CD4-positive, alpha-beta T cell treated with Interleukin-15 for 1 hour (primary cell): ENCODE results near the gene FER.
"Not testable (repeated sequence)": the region's sequence is repeated elsewhere in the genome, so short reads cannot be mapped to it uniquely, and the experiment has no call there.

Source experiments
- DNase-seq: peaks from one replicate; pipeline ENCODE4 v3.0.0-alpha.2; 2020

The FER gene

DNA sequence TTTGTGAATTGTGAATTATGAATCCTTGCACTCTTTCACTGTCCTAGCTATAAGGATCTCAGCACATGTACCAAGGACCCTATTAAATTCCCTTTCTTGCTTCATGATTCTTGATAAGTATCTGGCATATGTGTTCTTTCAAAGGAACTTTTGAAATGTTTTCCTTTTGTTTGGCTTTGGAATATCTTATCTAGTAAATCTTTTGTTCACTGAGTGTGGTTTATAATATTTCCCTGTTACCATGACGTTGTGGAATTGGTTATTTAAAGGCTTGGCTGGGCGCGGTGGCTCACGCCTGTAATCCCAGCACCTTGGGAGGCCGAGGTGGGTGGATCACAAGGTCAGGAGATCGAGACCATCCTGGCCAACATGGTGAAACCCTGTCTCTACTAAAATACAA is 151.5 kb downstream of the FER start:
- not testable (repeated sequence) for DNase-seq

DNA sequence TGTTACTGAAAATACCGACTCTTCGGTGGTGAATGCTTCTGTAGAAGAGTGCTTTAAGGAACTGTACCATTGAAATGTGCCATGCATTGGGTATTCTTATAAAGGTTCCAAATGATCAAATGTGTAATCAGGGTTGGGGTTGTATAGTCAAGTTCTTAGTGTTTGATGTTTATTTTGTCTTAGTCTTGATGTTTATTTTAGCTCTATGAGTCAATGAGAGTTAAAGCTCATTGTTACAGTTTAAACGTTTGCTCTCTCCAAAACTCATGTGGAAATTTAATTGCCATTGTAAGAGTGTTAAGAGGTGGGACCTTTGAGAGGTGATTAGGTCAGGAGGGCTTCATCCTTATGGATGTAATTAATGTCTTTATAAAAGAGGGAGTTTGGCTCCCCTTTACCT is 153.0 kb downstream of the FER start:
- DNase-seq = no peak

DNA sequence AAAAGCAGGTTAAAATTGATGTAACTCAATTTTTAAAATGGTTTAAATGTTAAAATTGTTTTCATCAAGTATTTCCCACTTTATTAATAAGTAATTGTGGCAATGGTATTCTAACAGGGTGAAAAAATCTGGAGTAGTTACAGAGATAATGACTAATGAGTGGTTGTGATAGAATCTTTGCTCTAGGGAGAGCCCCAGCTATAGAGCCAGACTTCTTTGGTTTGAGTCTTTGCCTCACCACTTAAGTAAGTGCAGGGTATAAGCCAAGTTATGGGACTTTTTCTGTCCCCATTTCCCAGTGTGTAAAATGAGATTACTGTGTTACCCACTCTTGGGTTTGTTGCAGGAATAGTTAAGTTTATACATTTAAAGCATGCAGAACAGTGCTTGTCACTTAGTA is 158.1 kb downstream of the FER start:
- DNase-seq = no peak

DNA sequence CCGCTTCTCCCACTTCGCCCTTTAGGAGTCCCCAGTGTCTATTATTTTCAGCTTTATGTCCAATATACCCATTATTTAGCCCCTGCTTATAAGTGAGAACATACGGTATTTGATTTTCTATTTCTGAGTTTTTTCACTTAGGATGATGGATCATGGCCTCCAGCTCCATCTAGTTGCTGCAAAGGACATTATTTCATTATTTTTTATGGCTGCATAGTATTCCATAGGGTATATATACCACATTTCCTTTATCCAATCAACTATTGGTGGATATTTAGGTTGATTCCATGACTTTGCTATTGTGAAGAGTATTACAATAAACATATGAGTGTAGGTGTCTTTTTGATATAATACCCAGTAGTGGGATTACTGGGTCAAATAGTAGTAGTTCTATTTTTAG is 162.9 kb downstream of the FER start:
- no peak for DNase-seq

DNA sequence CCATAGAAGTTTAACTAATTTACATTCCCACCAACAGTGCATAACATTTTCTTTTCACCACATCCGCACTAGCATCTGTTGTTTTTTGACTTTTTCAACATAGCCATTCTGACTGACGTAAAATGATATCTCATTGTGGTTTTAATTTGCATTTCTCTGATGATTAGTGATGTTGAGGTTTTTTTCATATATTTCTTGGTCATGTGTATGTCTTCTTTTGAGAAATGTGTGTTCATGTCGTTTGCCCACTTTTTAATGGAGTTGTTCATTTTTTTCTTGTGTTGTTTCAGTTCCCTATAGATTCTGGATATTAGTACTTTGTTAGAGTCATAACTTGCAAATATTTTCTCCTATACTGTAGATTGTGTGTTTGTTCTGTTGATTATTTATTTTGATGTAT is 163.4 kb downstream of the FER start:
- no peak for DNase-seq

DNA sequence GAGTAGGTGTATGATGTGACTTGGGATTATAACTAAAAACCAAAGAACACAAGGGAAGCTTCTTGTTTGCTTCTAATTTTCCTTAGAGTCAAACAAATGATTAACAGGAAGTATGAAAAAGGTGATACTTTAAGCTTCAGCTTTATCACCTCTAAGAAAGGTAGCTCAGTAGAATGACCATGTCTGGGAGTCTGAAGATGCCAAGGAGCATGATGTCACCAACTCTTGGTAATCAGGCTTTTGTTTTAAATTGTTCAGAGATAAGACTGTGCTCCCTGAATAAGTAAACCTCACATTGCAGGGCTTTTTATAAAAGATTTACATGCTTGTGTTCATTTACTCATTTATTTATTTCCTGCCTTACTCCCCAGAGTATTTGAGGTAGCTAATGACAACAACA is 169.9 kb downstream of the FER start:
- no peak for DNase-seq

DNA sequence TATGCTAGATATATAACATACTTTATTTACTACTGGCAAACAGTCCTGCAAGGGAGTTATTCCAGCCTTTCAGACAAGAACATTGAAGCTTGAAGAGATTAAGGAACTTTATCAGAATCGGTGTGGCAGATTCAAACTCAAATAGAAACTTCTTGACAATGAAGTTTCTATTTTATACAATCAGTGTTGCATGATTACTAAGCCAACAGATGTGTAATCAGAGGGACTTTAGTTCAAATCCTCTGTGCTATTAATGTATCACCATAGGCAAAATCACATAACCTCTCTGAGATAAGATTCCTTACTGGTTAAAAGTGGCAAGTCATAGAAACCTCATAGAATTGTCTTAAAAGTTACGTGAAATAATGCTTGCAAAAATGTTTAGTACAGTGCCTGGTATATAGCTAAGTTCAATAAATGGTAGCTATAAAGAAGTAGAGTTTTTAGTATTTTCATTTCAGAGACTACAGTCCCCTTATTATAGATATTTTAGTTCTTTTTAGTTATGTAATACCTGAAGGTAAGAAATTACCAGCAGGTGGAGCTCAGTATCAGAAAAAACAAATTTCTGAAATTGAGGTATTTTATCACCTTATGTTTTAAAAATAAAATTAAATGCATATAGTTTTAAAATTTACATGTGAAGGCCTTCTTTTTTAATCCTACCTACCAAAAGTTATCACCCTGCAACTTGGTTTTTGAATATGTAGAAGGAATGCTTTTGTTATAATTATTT is 172.1 kb downstream of the FER start:
- no peak for DNase-seq

DNA sequence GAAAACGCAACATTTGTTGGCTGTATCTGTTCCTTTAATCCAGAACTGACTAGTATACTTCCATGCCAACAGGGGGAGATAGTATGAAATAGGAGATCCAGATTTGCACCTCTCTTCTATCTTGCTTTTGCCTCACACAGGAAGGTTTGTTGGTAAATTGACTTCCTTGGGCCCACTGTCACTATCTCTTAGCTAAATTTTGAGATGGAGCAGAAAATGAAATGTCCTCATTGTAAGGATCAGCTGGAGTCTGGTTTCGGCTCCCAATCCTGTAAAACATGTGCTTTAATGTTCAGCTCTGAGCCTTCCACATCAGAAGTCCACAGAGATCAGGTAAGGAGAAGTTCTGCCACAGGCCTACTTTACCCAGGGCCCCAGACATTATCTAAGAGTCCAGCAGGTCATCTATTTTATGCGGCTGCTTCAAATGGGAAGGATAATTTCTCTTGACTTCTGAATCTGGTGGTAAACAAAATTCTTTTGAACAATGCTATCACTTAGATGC is 176.8 kb downstream of the FER start:
- DNase-seq = no peak

DNA sequence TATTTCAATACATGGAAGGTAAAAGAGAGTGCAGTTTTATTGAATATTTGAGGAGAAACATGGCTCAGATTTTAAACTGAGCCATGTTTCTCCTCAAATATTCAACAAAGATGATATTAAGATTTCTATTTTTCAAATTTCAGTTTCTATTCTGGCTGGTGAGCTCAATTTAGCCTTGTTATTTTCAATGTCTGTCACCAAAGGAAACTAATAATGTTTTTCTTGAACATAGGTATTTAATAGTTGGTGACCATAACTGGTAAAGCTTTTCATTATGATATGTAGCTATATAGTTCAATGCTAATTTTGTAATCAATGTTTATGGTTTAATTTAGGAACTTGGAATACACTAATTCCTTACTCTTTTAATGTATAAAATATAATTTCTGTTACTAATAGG is 177.4 kb downstream of the FER start:
- DNase-seq = no peak

DNA sequence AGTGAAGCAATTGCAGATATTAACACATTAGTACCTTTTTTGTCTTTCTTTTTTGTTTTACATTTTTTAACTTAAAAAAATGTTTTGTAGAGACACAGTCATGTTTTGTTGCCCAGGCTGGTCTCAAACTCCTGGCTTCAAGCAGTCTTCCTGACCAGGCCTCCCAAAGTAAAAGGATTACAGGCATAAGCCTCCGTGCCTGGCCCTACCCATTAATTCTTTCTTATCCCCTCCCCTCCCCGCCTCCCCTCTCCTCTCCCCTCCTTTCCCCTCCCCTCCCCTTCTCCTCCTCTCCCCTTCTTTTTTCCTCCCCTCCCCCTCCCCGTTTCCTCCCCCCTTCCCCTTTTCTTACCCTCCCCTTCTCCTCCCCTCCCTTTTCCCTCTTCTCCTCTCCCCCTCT is 182.4 kb downstream of the FER start:
- no peak for DNase-seq

DNA sequence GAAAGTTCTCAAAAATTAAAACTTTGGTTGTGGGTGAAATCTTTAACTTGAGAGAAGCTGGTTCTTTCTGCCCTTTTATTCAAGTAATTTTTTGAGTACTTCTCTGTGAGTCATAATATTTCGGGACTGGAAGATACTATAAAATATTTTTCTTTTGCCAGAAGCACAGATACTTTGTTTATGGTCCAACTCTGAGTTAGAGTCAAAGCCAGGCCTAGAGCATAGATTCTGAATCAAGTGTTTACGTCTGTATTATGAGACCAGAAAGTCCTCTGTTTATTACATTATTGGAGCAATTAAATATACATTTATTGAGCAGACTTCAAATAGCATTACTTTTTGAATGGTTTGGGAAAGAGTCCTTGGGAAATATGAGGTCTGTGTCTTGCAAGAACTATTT is 187.9 kb downstream of the FER start:
- DNase-seq = no peak

DNA sequence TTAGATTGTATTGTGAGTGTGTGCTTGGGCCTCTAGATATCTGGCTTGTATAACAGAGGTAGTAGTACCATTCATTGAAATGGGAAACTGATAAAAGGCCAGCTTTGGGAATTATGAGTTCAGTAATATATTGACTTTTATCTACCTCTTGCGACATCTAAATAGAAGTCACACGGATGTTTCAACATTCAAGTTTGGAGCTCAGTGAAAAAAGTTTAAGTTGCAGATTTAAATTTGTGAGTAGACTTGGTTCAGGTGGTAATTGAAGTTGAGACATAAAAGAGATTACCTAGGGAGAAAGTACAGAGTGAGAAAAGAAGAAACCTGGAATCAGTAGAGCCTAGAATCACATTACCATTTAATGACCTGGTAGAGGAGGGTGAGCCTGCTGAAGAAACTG is 189.5 kb downstream of the FER start:
- no peak for DNase-seq

DNA sequence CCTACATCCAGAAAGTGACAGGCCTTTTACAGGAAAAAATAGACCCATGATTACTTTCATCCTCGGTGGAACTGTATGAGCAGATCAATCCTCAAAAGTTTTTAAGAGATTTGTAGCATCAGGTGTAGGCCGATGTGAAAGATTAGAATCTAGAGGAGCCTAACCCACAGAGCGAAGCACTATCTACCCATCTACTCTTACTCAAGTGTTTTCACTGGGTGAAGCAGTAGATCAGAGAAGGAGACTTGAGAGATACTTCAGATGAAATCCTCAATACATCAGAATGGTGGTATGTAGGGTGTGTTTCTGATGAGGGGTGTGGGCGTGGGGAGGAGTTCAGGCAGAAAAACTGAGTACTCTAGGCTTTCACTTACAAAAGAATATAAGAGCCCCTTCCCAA is 192.8 kb downstream of the FER start:
- no peak for DNase-seq

DNA sequence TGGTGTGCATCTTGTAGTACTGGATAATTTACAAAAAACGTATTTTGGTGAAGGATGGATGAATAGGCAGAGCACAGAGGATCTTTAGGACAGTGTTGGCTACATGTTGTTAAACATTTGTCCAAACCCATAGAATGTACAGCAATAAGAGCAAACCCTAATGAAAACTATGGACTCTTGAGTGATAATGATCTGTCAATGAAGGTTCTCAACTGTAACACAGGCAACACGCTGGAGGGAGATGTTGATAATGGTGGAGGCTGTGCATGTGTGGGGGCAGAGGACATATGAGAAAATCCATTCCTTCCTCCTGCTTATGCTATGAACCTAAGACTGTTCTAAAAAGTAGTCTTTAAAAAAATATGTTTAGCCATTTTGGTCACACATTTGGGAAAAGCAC is 194.0 kb downstream of the FER start:
- DNase-seq = no peak

DNA sequence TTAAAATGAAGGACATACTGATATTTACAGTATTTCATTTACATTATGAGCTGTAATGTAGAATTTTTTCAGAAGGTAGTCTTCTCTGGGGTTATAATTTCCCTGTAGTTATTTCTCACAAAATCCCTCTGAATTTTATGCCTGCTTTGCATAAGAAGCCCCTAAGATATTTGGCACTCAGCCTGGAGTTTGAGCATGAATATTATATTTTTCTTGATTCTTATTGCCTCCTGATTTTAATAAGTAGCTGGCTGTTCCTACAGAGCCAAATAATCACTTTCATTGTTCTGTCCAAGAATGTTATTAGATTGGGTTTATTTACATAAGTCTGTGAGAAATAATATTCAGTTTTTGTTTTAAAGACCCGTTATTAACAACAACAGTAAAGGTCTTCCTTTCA is 195.0 kb downstream of the FER start:
- no peak for DNase-seq

DNA sequence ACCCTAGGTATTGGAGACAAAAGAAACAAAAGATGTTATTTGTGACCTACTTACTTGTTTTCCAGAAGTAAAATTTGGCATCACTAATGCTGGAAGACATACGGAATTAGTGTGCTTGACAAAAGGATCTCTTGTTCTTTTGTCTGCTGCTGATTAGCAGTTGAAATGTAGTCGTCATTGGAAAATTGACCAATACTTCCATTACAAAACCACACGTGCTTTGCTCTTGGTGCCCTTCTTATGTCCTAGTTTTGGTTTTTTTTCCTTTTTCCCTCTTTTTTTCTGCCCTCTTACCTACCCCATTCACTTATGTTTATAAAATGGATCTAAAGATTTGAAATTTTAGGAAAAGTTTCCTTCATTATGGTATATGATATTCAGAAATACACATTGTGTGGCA is 197.4 kb downstream of the FER start:
- DNase-seq = no peak

DNA sequence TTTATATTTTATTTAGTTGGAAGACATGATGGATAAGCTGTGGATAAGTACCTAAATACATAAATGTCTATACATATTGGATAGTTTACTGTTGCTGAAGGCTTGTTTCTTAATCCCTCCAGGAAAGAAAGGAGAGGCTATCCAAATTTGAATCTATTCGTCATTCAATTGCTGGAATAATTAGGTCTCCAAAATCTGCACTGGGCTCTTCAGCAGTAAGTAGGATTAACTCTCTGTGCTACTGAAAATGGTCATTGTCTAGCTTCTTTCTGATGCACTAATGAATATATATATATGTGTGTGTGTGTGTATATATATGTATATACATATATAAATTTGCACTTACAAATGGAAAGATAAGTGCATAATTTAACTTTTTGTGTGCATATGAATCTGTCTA is 198.3 kb downstream of the FER start:
- DNase-seq = no peak

DNA sequence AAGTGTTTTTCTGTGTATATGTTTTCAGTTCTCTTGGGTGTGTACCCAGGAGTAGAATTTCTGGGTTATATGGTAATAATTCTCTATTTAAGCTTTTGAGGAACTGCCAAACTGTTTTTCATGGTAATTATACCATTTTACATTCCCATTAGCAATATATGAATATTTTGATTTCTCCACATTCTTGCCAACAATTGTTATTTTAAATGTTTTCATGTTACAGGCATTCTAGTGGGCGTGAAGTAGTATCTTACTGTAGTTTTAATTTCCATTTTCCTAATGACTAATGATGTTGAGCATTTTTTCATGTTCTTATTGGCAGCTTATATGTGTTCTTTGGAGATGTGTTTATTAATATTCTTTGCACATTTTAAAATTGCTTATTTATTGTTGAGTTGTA is 199.5 kb downstream of the FER start:
- no peak for DNase-seq

DNA sequence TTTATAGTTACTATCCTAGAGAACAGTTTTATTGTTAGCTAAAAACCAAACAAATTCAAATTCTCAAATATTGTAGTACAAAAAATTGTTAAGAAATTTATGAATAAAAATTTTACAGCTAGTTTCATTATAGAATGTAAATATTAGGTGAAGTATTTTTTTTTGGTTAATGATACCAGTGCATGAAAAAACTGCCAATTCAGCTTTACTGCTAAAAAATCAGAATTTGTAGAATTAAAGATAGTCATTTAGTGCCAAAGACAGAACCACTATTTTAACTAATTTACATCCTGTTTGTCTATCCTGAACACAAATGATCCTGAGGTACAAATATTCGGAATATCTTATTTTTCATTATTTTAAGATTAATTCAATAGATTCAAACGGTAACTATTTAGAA is 202.6 kb downstream of the FER start:
- DNase-seq = no peak

DNA sequence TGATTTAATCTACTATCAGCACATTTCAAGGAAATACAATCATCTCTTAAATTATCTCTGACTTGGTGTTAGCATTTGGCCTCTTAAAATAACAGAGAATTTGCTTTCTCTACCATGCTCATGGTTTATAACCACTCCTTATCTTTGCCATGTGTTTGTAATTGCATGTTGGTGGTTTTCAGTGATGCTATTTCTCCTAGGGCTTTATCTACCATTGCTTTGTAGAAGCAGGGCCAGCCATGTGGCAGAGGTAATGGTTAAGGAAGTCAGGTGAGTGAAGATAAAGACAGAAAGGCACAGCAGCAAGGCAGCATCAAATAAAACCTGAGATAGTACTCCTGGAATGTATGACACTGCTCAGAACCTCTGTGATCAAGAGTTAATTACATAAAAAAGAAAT is 206.2 kb downstream of the FER start:
- DNase-seq = no peak

DNA sequence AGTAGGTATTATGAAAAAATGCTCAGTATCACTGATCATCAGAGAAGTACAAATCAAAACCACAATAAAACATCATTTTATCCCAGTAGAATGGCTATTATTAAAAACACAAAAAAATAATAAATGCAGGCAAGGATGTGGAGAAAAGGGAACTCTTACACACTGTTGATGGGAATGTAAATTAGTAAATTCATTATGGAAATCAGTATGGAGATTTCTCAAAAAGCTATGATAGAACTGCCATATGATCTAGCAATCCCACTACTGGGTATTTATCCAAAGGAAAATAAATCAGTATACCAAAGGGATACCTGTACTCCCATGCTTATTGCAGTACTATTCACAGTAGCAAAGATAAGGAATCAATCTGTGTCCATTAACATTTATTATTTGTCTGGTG is 209.6 kb downstream of the FER start:
- DNase-seq = no peak

DNA sequence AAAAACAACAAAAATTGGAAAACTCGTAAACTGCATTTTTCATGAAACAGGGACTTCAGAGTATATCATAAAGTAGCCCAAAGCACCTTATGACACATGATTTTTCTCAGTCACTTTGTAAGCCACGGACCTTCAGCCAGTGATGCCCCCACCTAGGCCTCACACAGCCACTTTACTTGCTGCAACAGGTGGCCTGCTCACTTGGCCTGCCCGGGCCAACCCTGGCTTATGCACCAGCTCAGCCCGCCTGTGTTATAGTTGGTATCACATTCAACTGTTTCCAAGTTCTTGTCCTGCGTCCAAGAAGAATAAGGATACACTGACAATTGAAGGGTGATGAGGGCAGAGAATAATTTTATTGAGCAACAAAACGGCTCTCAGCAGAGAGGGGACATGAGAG is 219.2 kb downstream of the FER start:
- DNase-seq = no peak

DNA sequence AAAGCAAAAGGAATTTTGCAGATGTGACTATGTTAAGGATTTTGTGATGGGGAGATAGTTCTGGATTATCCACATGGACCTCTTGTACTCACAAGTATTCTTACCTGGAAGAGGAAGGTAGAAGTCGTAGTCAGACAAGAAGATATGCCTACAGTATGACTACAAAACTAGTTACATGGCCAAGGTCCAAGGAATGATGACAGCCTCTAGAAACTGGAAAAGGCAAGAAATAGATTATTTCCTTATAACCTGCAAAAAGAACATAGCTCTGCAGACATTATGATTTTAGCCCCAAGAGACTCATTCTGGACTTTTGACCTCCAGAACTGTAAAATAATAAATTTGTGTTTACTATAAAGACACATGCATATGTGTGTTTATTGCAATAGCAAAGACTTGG is 226.9 kb downstream of the FER start:
- DNase-seq = no peak

DNA sequence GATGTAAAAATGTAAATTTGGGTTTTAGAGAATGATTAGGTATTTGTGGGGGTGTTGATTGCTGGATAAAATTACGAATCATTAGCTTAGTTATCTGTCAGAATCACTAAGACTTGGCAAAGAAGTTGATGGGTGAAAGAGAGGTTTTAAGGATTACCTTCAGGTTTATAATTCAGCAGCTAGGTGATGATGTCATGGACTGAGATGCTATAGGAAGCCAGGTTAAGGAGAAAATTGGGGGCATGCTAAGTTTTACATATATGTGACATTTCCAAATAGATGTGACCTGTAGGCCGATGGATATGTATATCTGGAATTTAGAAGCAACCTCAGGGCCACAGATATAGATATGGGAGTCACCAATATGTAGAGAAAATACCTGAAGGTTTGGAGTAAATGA is 228.0 kb downstream of the FER start:
- DNase-seq = no peak

DNA sequence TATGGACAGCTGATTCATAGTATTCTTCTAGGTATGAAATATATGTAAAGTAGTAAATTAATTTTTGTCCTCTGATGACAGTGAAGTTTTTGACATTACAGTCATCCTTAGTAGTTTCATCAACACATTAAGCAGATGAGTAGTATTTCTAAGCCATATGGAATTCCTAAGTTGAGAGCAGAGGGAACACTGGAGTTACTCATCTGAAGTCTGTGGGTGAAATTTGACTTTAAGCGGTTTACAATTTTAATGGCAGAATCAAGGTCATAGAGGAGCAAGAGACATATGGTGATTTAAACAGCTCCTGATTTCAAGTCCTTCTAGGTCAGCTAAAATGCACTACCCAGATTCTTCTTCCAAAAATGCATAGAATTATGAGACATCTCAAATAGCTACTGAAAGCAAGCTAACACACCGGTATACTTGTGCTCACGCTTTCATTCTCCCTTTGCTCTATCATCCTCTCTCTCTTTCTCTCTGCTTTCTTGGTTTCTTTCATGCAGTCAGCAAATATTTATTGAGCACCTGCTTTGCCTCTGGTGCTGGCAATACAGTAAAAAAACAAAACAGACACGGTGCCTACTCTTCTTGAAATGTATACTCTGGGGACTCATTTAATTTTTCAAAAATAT is 235.9 kb downstream of the FER start:
- no peak for DNase-seq
